HG03108 (cell line): Measurements from ENCODE around the gene PUSL1.

Experiments
- ATAC-seq: cut with Tn5 transposase; IDR thresholded peaks from one replicate; pipeline ENCODE4 v1.9.1; 2021; ENCODE audit warnings: moderate library complexity; ENCODE audit not compliant: unreplicated experiment

PUSL1 gene

GRCh38 chr1:1293263-1294249, 14.8 kb upstream of the PUSL1 start:
- ATAC-seq = no peak

- ATAC-seq = no peak
Observed at GRCh38 chr1:1294250-1294890, 14.0 kb upstream of the PUSL1 start.

- ATAC-seq = no peak
Observed at GRCh38 chr1:1295154-1295923, 13.1 kb upstream of the PUSL1 start.

GRCh38 chr1:1296070-1297061, 12.0 kb upstream of the PUSL1 start:
- no peak for ATAC-seq

- no peak for ATAC-seq
Observed at GRCh38 chr1:1297802-1298424, 10.5 kb upstream of the PUSL1 start.

GRCh38 chr1:1298861-1299685, 9.3 kb upstream of the PUSL1 start:
- ATAC-seq = no peak

GRCh38 chr1:1299686-1300351, 8.6 kb upstream of the PUSL1 start:
- no peak for ATAC-seq

- no peak for ATAC-seq
Observed at GRCh38 chr1:1300352-1300739, 8.1 kb upstream of the PUSL1 start.

GRCh38 chr1:1302006-1302430, 6.4 kb upstream of the PUSL1 start:
- no peak for ATAC-seq

GRCh38 chr1:1302951-1303509, 5.4 kb upstream of the PUSL1 start:
- ATAC-seq = no peak

- ATAC-seq = no peak
Observed at GRCh38 chr1:1303736-1304135, 4.7 kb upstream of the PUSL1 start.

- ATAC-seq = no peak
Observed at GRCh38 chr1:1304331-1305299, 3.8 kb upstream of the PUSL1 start.

GRCh38 chr1:1305300-1306069, 2.9 kb upstream of the PUSL1 start:
- ATAC-seq = no peak

- ATAC-seq = no peak
Observed at GRCh38 chr1:1306070-1306660, 2.2 kb upstream of the PUSL1 start.

- ATAC-seq = no peak
Observed at GRCh38 chr1:1306661-1307260, 1.6 kb upstream of the PUSL1 start.
